Psoas muscle (tissue), 8 donors: ENCODE measurements around the gene NPB. TPM values are rescaled to one million over a fixed set of nuclear protein-coding genes. Genes with fewer than 3 reads are reported as not detected.
A peak's percentile ranks its signal among the peaks of the same experiment; 100 is the strongest.

Source experiments
- ATAC-seq, 4 donors: fragments of 200-7000 bp; cut with Tn5 transposase; one replicate each; pipeline ENCODE4 v1.9.1; 2020; ENCODE audit warnings: moderate library complexity in 3 of 4, mild to moderate bottlenecking in 2 of 4
- DNase-seq, 2 donors: peaks; one replicate each; pipeline ENCODE4 v3.0.0-alpha.2; 2020
- H3K27ac ChIP-seq: fragments of 200-600 bp; one replicate; pipeline ENCODE4 v1.8.0; 2022
- H3K27me3 ChIP-seq, 3 donors: fragments of 200-600 bp in 1 of 3; one replicate each; pipeline versions ENCODE4 v1.6.1 to v1.8.0; 2013 to 2022; ENCODE audit warnings: low read length in 2 of 3, mild to moderate bottlenecking in 2 of 3, moderate library complexity in 1 of 3; ENCODE audit not compliant: insufficient read depth in 3 of 3
- H3K36me3 ChIP-seq, 2 donors: fragments of 200-600 bp in 1 of 2; one replicate each; pipeline versions ENCODE4 v1.6.1 to v1.8.0; 2013 to 2022; ENCODE audit warnings: low read depth in 1 of 2, mild to moderate bottlenecking in 1 of 2, moderate library complexity in 1 of 2; ENCODE audit not compliant: insufficient read depth in 1 of 2
- H3K4me1 ChIP-seq: fragments of 200-600 bp; one replicate; pipeline ENCODE4 v1.8.0; 2022
- H3K4me3 ChIP-seq: fragments of 200-600 bp; one replicate; pipeline ENCODE4 v1.8.0; 2022; ENCODE audit warnings: mild to moderate bottlenecking
- H3K9me3 ChIP-seq: fragments of 200-600 bp; one replicate; pipeline ENCODE4 v1.8.0; 2022
- CTCF ChIP-seq: fragments of 200-600 bp; IDR thresholded peaks from one replicate; pipeline ENCODE4 v1.8.0; 2022; ENCODE audit warnings: antibody characterized with exemption
- WGBS, 3 donors: extraction: QIAGEN DNeasy Blood & Tissue Kit; methylation state at CpG; one replicate each; pipeline versions ENCODE4 v1.1.6 to v1.1.7; 2013; 5-methylcytosine and 5-hydroxymethylcytosine counted together
- intact Hi-C, 2 donors: fragments of 100-400 bp; cut with DNase I; formaldehyde crosslinking; loops; one replicate each; pipeline versions ENCODE4 v1.11.0 to v1.14.2; 2022
- polyA plus RNA-seq, 3 donors: library from polyadenylated mRNA; stranded (reverse); fragments of 200-250 nt; gene quantifications; one replicate each; pipeline ENCODE4 v1.2.3, GENCODE V29; 2013
- total RNA-seq, 4 donors: library from RNA; stranded (reverse); fragmentation: NEBNext Ultra II Directional in 2 of 4; extraction: Animal tissue kit (Norgen Biotek cat#: 25700) in 2 of 4; gene quantifications; one replicate each; pipeline versions ENCODE4 v1.2.1 to v1.2.4, GENCODE V29; 2021 to 2023
- donor health status: healthy with polysubstance abuse.
- donor health status: DM: no; HTN: no; CAD: no; lungs with moderate emphysema.
- donor health status: Bipolar disorder and iron deficiency.
- donor health status: healthy.
- donor health status: DM: yes; HTN: yes; CAD: no.
- donor health status: DM: no; HTN: no; CAD: no.
- donor health status: DM: no; HTN: no; CAD: no.
- donor health status: DM: yes; HTN: yes; CAD: no.

NPB gene
- total and polyA plus RNA-seq, 7 donors, result 0.42 to 2.9 (median 0.73) TPM

GRCh38 chr17:81870981-81871386, 31.1 kb upstream of the NPB start, which contains the start of gene ARHGDIA:
TSS of gene ARHGDIA (minus strand) at chr17:81871337. CDS start at chr17:81869930, 1,407 bp downstream.
- intact Hi-C loops, result loop anchor here in 1 of 2 donors (5.0 kb wide), 1 partner anchor 51 kb away; no protein-coding TSS in a partner anchor
- WGBS, 3 donors, result 0 to 2% (median 1%) methylated on average over 20 to 63 of the region's 64 CpGs
- Histone ChIP-seq H3K9me3 (no peaks in the 10 kb centered on the region), H3K4me3 (peak within 1 kb of the TSS; percentile 74), H3K27me3 (no peaks in the 10 kb centered on the region), H3K4me1 (peaks cover 39% of the 10 kb centered on the region), H3K36me3 (peaks cover 0 to 39% of the 10 kb centered on the region in 2 donors), H3K27ac (peak within 1 kb of the TSS; percentile 99)
- DNase-seq (no peak), ATAC-seq (peak in 3 of 4 donors; percentile 73 to 78 (median 74))
- no peak for TF ChIP-seq CTCF

- peak; percentile 32 to 78 (median 48) for ATAC-seq
- Histone ChIP-seq H3K27me3 (no peaks in the 10 kb centered on the region), H3K27ac (peak overlapping the region; percentile 99), H3K4me1 (peaks cover 33% of the 10 kb centered on the region), H3K9me3 (no peaks in the 10 kb centered on the region), H3K4me3 (peak overlapping the region; percentile 74), H3K36me3 (peaks cover 0 to 37% of the 10 kb centered on the region in 2 donors)
- peak; percentile 96 to 98 for DNase-seq
- TF ChIP-seq CTCF, result peak; percentile 18
- WGBS, 3 donors, result 0 to 1% (median 1%) methylated on average over 68 to 86 of the region's 86 CpGs
- intact Hi-C loops, result loop anchor here in 1 of 2 donors (5.0 kb wide), 1 partner anchor 51 kb away; no protein-coding TSS in a partner anchor
Measured at GRCh38 chr17:81871387-81872230, 30.4 kb upstream of the NPB start.

- no peak for DNase-seq
- intact Hi-C loops, result no loop called here
- TF ChIP-seq CTCF, result no peak
- ATAC-seq, result no peak
- Histone ChIP-seq H3K4me3 (no peak overlapping the region), H3K4me1 (peaks cover 5% of the 10 kb centered on the region), H3K27ac (no peak overlapping the region), H3K36me3 (peaks cover 0 to 44% of the 10 kb centered on the region in 2 donors), H3K27me3 (no peaks in the 10 kb centered on the region), H3K9me3 (no peaks in the 10 kb centered on the region)
- WGBS, 3 donors, result 92 to 99% (median 96%) methylated on average over 5 of the region's 5 CpGs
Measured at GRCh38 chr17:81877569-81877968, 24.5 kb upstream of the NPB start.

GRCh38 chr17:81878294-81878693, 23.7 kb upstream of the NPB start:
- Histone ChIP-seq H3K9me3 (no peaks in the 10 kb centered on the region), H3K27me3 (no peaks in the 10 kb centered on the region), H3K4me3 (no peak overlapping the region), H3K4me1 (no peaks in the 10 kb centered on the region), H3K36me3 (peaks cover 0 to 51% of the 10 kb centered on the region in 2 donors), H3K27ac (no peak overlapping the region)
- no peak for ATAC-seq
- DNase-seq, result no peak
- intact Hi-C loops, result no loop called here
- WGBS, 3 donors, result 90 to 96% (median 91%) methylated on average over 3 of the region's 3 CpGs
- TF ChIP-seq CTCF, result no peak
